ENCODE results near the gene PI4KA.
A peak's percentile ranks its signal among the peaks of the same experiment; 100 is the strongest.

The PI4KA gene

GRCh38 chr22:20881869-20882815 lies 23.5 kb upstream of the PI4KA start:
- DNase-seq = no peak

- no peak for DNase-seq
These were observed 22.6 kb upstream of the PI4KA start for GRCh38 chr22:20881231-20881630.

- no peak for DNase-seq
These were observed 19.1 kb upstream of the PI4KA start for GRCh38 chr22:20877715-20878114.

GRCh38 chr22:20875296-20875695 lies 16.7 kb upstream of the PI4KA start:
- DNase-seq = no peak

GRCh38 chr22:20873214-20873613 lies 14.6 kb upstream of the PI4KA start:
- no peak for DNase-seq

- no peak for DNase-seq
These were observed 10.6 kb upstream of the PI4KA start for GRCh38 chr22:20869234-20869633.

GRCh38 chr22:20868025-20868962 lies 9.7 kb upstream of the PI4KA start:
- no peak for DNase-seq

- no peak for DNase-seq
These were observed 8.8 kb upstream of the PI4KA start for GRCh38 chr22:20867179-20868024.

GRCh38 chr22:20866736-20867135 lies 8.1 kb upstream of the PI4KA start:
- DNase-seq = no peak

- no peak for DNase-seq
These were observed 7.3 kb upstream of the PI4KA start for GRCh38 chr22:20865875-20866445.

GRCh38 chr22:20865331-20865730 lies 6.7 kb upstream of the PI4KA start:
- no peak for DNase-seq

GRCh38 chr22:20864186-20864908 lies 5.7 kb upstream of the PI4KA start:
- DNase-seq = no peak

- DNase-seq = no peak
These were observed 4.8 kb upstream of the PI4KA start for GRCh38 chr22:20863366-20863765.

- DNase-seq = no peak
These were observed 3.9 kb upstream of the PI4KA start for GRCh38 chr22:20862540-20862939.

GRCh38 chr22:20859615-20860014 lies 1.0 kb upstream of the PI4KA start:
- no peak for DNase-seq

- peak; percentile 93 for DNase-seq
These were observed 585 bp downstream of the PI4KA start for GRCh38 chr22:20857838-20858614.

- no peak for DNase-seq
These were observed 1.4 kb downstream of the PI4KA start for GRCh38 chr22:20857247-20857643.

GRCh38 chr22:20853236-20853660 lies 5.4 kb downstream of the PI4KA start:
- DNase-seq = no peak

GRCh38 chr22:20852503-20852902 lies 6.1 kb downstream of the PI4KA start:
- DNase-seq = no peak

GRCh38 chr22:20852076-20852475 lies 6.5 kb downstream of the PI4KA start:
- DNase-seq = no peak

Data from activated CD8-positive, alpha-beta memory T cell treated with anti-CD3 and anti-CD28 coated beads for 24 hours (primary cell).